Stimulated activated CD8-positive, alpha-beta memory T cell treated with anti-CD3 and anti-CD28 coated beads, Interleukin-2, amount 100 ng/mL, for 48 hours (primary cell): ENCODE data around the gene FAM83G.
"Not testable (repeated sequence)": the region's sequence is repeated elsewhere in the genome, so short reads cannot be mapped to it uniquely, and the experiment has no call there.

Experiments used
- DNase-seq, 2 donors: peaks; one replicate each; pipeline ENCODE4 v3.0.0-alpha.2; 2020; ENCODE audit warnings: low read depth in 2 of 2

FAM83G gene

GRCh38 chr17:18951941-18952842 lies 52.4 kb downstream of the FAM83G start, which contains the start of gene SLC5A10:
Gene SLC5A10 (plus strand): TSS chr17:18952165. CDS start chr17:18952206, 41 bp downstream.
- no peak for DNase-seq

GRCh38 chr17:18950944-18951905 lies 53.3 kb downstream of the FAM83G start:
- no peak for DNase-seq

- no peak for DNase-seq
These were observed 54.2 kb downstream of the FAM83G start for GRCh38 chr17:18950346-18950745.

GRCh38 chr17:18949566-18949965 lies 55.0 kb downstream of the FAM83G start:
- DNase-seq: no peak

- no peak for DNase-seq
These were observed 56.0 kb downstream of the FAM83G start for GRCh38 chr17:18948476-18949006.

GRCh38 chr17:18947866-18948265 lies 56.7 kb downstream of the FAM83G start:
- no peak for DNase-seq

GRCh38 chr17:18946536-18946935 lies 58.0 kb downstream of the FAM83G start:
- no peak for DNase-seq

- no peak for DNase-seq
These were observed 59.9 kb downstream of the FAM83G start for GRCh38 chr17:18944646-18945045.

GRCh38 chr17:18938692-18939023 lies 65.9 kb downstream of the FAM83G start:
- DNase-seq: no peak

- DNase-seq: no peak
These were observed 66.4 kb downstream of the FAM83G start for GRCh38 chr17:18937981-18938691.

- no peak for DNase-seq
These were observed 71.2 kb downstream of the FAM83G start for GRCh38 chr17:18933102-18934058.

GRCh38 chr17:18932360-18933055 lies 72.1 kb downstream of the FAM83G start:
- no peak for DNase-seq

GRCh38 chr17:18928628-18929125 lies 75.9 kb downstream of the FAM83G start:
- DNase-seq: no peak

- no peak for DNase-seq
These were observed 79.4 kb downstream of the FAM83G start for GRCh38 chr17:18925187-18925586.

- not testable (repeated sequence) for DNase-seq
These were observed 82.0 kb downstream of the FAM83G start for GRCh38 chr17:18922596-18922995.

GRCh38 chr17:18921912-18922451 lies 82.6 kb downstream of the FAM83G start:
- DNase-seq: no peak

GRCh38 chr17:18921485-18921884 lies 83.1 kb downstream of the FAM83G start:
- DNase-seq: no peak

GRCh38 chr17:18920911-18921441 lies 83.6 kb downstream of the FAM83G start:
- DNase-seq: no peak

GRCh38 chr17:18919963-18920362 lies 84.6 kb downstream of the FAM83G start:
- no peak for DNase-seq
